CD4-positive, alpha-beta T cell treated with Interleukin-10 for 1 hour (primary cell): ENCODE data around the gene ACP1.
A peak's percentile ranks its signal among the peaks of the same experiment; 100 is the strongest.
"Not testable (repeated sequence)": the region's sequence is repeated elsewhere in the genome, so short reads cannot be mapped to it uniquely, and the experiment has no call there.

Source experiments
- DNase-seq: peaks from one replicate; pipeline ENCODE4 v3.0.0-alpha.2; 2020

Gene ACP1

GRCh38 chr2:314561-315336 is 50.0 kb downstream of the ACP1 start:
- no peak for DNase-seq

GRCh38 chr2:315925-316324 is 51.2 kb downstream of the ACP1 start:
- not testable (repeated sequence) for DNase-seq

- DNase-seq, result no peak
Measured at GRCh38 chr2:316381-316780, 51.6 kb downstream of the ACP1 start.

- peak; percentile 16 for DNase-seq
Measured at GRCh38 chr2:317501-318424, 53.0 kb downstream of the ACP1 start.

GRCh38 chr2:319059-319600 is 54.4 kb downstream of the ACP1 start:
- no peak for DNase-seq

GRCh38 chr2:320561-320960 is 55.8 kb downstream of the ACP1 start:
- DNase-seq, result no peak

GRCh38 chr2:322326-322725 is 57.6 kb downstream of the ACP1 start:
- no peak for DNase-seq

GRCh38 chr2:323035-323434 is 58.3 kb downstream of the ACP1 start:
- DNase-seq, result no peak
